Measurements from ENCODE around the gene ARHGAP22. TPM values are rescaled to one million over a fixed set of nuclear protein-coding genes. Genes with fewer than 3 reads are reported as not detected.

ARHGAP22 gene
- polyA plus RNA-seq, 1 donor from 2014 or later: 0.15 TPM

GRCh38 chr10:48547061-48547895 is 57.6 kb downstream of the ARHGAP22 start:
- H3K27ac ChIP-seq (ENCODE audit: low read length): no peak overlapping the region
- H3K36me3 ChIP-seq (ENCODE audit: insufficient read depth, low read length): no peaks in the 10 kb centered on the region

More at GRCh38 chr10:48547061-48547895, 57.6 kb downstream of the ARHGAP22 start:
- no peak overlapping the region for H2AFZ ChIP-seq (ENCODE audit: low read depth, low read length)
- H3K27me3 ChIP-seq (ENCODE audit: insufficient read depth, low read depth, low read length): no peaks in the 10 kb centered on the region
- no peak overlapping the region for H3K4me2 ChIP-seq (ENCODE audit: low read length)
- TF ChIP-seq EP300 (conservative IDR thresholded peaks at IDR 0.05; ENCODE audit: poor library complexity, severe bottlenecking) (no peak), RAD21 (conservative IDR thresholded peaks at IDR 0.05) (no peak), SMC3 (conservative IDR thresholded peaks at IDR 0.05; ENCODE audit: poor library complexity) (no peak), POLR2AphosphoS5 (IDR thresholded peaks at IDR 0.05) (no peak), MXI1 (conservative IDR thresholded peaks at IDR 0.05; ENCODE audit: poor library complexity, severe bottlenecking) (no peak), CTCF (IDR thresholded peaks at IDR 0.05; ENCODE audit: poor library complexity, severe bottlenecking) (no peak), EZH2 (IDR thresholded peaks at IDR 0.05; ENCODE audit: borderline replicate concordance, insufficient read depth, low read length, poor library complexity, severe bottlenecking) (no peak), TAF1 (IDR thresholded peaks at IDR 0.05; ENCODE audit: low read depth) (no peak), REST (IDR thresholded peaks at IDR 0.05; ENCODE audit: borderline replicate concordance) (no peak)
- H3K79me2 ChIP-seq (replicated peaks; ENCODE audit: insufficient read depth, low read length): no peaks in the 10 kb centered on the region
- no peaks in the 10 kb centered on the region for H4K20me1 ChIP-seq (ENCODE audit: insufficient read depth)
- H3K9ac ChIP-seq (ENCODE audit: low read length): no peak overlapping the region
- H3F3A ChIP-seq (ENCODE audit: insufficient read depth, low read length, poor library complexity, severe bottlenecking): no peaks in the 10 kb centered on the region
- H3K9me2 ChIP-seq (ENCODE audit: insufficient read depth, low read length): no peaks in the 10 kb centered on the region
- H3K9me3 ChIP-seq (ENCODE audit: low read length): no peaks in the 10 kb centered on the region
- H3K4me3 ChIP-seq (ENCODE audit: low read length): no peak overlapping the region

Measured in neural cell (in vitro differentiated cells).